ENCODE data around the gene ZNF93. TPM values are rescaled to one million over a fixed set of nuclear protein-coding genes. Genes with fewer than 3 reads are reported as not detected.

The ZNF93 gene
- total and polyA plus RNA-seq, 2 of the 4 experiments (the other 2 are of a cell fraction) = 3.7 to 10.6 TPM

DNA sequence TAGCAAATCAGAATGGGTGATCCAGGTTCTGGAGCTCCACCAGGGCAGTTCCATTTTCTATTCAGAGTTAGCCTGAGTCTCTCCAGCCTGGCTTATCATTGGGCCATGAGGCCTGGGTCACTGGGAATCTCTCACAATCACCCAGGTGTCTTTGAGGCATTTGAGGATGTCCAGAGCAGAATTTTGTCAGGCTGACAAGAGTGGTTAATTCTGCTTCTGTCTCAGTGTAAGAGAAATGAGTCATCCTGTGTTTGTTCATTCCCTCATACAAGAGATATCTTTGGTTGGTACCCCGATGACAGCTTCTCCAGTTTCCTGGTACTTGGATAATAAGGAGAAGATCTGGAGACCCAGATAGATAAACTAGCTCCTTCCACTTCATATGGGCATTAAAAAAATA, 10.4 kb downstream of the ZNF93 start:
- no CpG with 5 or more reads among the region's 1 CpG for WGBS, 2 experiments (ENCODE audit: extremely low coverage in 2 of 2, insufficient read length in 1 of 2)
- no peak overlapping the region for H4K8ac ChIP-seq (ENCODE audit: low read depth in 2 of 2, low read length in 2 of 2)
- H2AK5ac ChIP-seq (ENCODE audit: low read depth, low read length) = no peak overlapping the region
- peaks cover 3 to 7% of the 10 kb centered on the region in 2 experiments; a peak in 2 of 4 replicates for H3K79me1 ChIP-seq (ENCODE audit: low read depth in 1 of 2, low read length in 2 of 2)
- ATAC-seq (ENCODE audit: low read depth) (peak; percentile 27), DNase-seq (peak; percentile 26)
- peaks cover 8% of the 10 kb centered on the region for H3K36me3 ChIP-seq (ENCODE audit: control insufficient read depth, insufficient read depth, low read length)
- BruUV-seq (replicated peaks) = no TSS peak
- no peak overlapping the region for H2BK20ac ChIP-seq (ENCODE audit: low read depth, low read length)
- no peak overlapping the region for H4K91ac ChIP-seq (ENCODE audit: insufficient read depth, low read depth, low read length)
- dilution Hi-C loops (cut with HindIII; ENCODE audit: low sequenced_read_pairs, unreplicated experiment) (no loop called here), in situ Hi-C loops (cut with MboI; ENCODE audit: low sequenced_read_pairs) (no loop called here), intact Hi-C loops (cut with micrococcal nuclease) (loop anchor here (10.0 kb wide), 1 partner anchor 624 kb away; no protein-coding TSS in a partner anchor)
- peaks cover 4% of the 10 kb centered on the region for H3K9me3 ChIP-seq (ENCODE audit: control insufficient read depth, insufficient read depth, low read length)
- no peaks in the 10 kb centered on the region for H3K27me3 ChIP-seq (ENCODE audit: control insufficient read depth, insufficient read depth, low read length)
- no peak overlapping the region for H2AFZ ChIP-seq (replicated peaks; ENCODE audit: low read length, poor library complexity)
- H2BK15ac ChIP-seq (ENCODE audit: low read depth, low read length) = no peak overlapping the region
- no peak overlapping the region for H2AK9ac ChIP-seq (replicated peaks; ENCODE audit: low read depth, low read length, poor library complexity)
- TF ChIP-seq CEBPB (IDR thresholded peaks at IDR 0.05; ENCODE audit: low read depth, low read length) = no peak
- TF ChIP-seq SMC3 (IDR thresholded peaks at IDR 0.05; ENCODE audit: low read depth, low read length) = no peak
- TF ChIP-seq, protein P1, sequence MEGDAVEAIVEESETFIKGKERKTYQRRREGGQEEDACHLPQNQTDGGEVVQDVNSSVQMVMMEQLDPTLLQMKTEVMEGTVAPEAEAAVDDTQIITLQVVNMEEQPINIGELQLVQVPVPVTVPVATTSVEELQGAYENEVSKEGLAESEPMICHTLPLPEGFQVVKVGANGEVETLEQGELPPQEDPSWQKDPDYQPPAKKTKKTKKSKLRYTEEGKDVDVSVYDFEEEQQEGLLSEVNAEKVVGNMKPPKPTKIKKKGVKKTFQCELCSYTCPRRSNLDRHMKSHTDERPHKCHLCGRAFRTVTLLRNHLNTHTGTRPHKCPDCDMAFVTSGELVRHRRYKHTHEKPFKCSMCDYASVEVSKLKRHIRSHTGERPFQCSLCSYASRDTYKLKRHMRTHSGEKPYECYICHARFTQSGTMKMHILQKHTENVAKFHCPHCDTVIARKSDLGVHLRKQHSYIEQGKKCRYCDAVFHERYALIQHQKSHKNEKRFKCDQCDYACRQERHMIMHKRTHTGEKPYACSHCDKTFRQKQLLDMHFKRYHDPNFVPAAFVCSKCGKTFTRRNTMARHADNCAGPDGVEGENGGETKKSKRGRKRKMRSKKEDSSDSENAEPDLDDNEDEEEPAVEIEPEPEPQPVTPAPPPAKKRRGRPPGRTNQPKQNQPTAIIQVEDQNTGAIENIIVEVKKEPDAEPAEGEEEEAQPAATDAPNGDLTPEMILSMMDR (conservative IDR thresholded peaks at IDR 0.05; ENCODE audit: low read depth, low read length) = no peak
- TF ChIP-seq, protein P2, sequence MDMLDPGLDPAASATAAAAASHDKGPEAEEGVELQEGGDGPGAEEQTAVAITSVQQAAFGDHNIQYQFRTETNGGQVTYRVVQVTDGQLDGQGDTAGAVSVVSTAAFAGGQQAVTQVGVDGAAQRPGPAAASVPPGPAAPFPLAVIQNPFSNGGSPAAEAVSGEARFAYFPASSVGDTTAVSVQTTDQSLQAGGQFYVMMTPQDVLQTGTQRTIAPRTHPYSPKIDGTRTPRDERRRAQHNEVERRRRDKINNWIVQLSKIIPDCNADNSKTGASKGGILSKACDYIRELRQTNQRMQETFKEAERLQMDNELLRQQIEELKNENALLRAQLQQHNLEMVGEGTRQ (IDR thresholded peaks at IDR 0.05; ENCODE audit: low read depth, low read length) = no peak
- no peak for TF ChIP-seq MAFK (IDR thresholded peaks at IDR 0.05; ENCODE audit: low read depth, low read length)
- TF ChIP-seq MXI1 (IDR thresholded peaks at IDR 0.05; ENCODE audit: borderline replicate concordance, low read depth, low read length) = no peak
- no peak for TF ChIP-seq POLR2A (IDR thresholded peaks at IDR 0.05; ENCODE audit: low read depth, low read length)
- no peak for TF ChIP-seq BHLHE40 (IDR thresholded peaks at IDR 0.05; ENCODE audit: low read depth, low read length)
- TF ChIP-seq NFE2L2 (IDR thresholded peaks at IDR 0.05; ENCODE audit: low read depth, low read length) = no peak
- TF ChIP-seq RAD21 (IDR thresholded peaks at IDR 0.05; ENCODE audit: low read length) = no peak
- no peak overlapping the region for H3K14ac ChIP-seq (replicated peaks; ENCODE audit: low read depth, low read length)
- no peak overlapping the region for H3K23ac ChIP-seq (ENCODE audit: low read depth, low read length)
- no peak overlapping the region for H3K18ac ChIP-seq (ENCODE audit: low read depth, low read length)
- no peaks in the 10 kb centered on the region for H3K9me1 ChIP-seq (ENCODE audit: insufficient read depth, low read length)
- no peak overlapping the region for H2BK120ac ChIP-seq (ENCODE audit: low read depth, low read length)
- POLR2A ChIA-PET (ENCODE audit: unreplicated experiment) = interaction anchor here (1.3 kb wide), 1 partner anchor 10 kb away, joined by 3 read pairs; the partner anchor contains the start of gene ZNF93
- no peak overlapping the region for H3K56ac ChIP-seq (ENCODE audit: extremely low read depth, insufficient read depth, low read length)
- H3K4me2 ChIP-seq (ENCODE audit: low read depth, low read length) = no peak overlapping the region
- 0 out of 2 replicates have a peak, but pooled peaks cover 2% of the 10 kb centered on the region for H3K4me1 ChIP-seq (ENCODE audit: control insufficient read depth, insufficient read depth, low read length)
- H3K4me3 ChIP-seq (ENCODE audit: insufficient read depth, low read depth, low read length) = no peak overlapping the region
- H3K9ac ChIP-seq (ENCODE audit: low read depth, low read length) = no peak overlapping the region
- CTCF ChIA-PET = no interaction called here
- no peak overlapping the region for H4K5ac ChIP-seq (ENCODE audit: low read depth, low read length)
- H3K4ac ChIP-seq (ENCODE audit: low read depth, low read length) = no peak overlapping the region
- no peaks in the 10 kb centered on the region for H4K20me1 ChIP-seq (ENCODE audit: insufficient read depth, low read length)
- no peak overlapping the region for H2BK5ac ChIP-seq (ENCODE audit: low read depth, low read length, poor library complexity, severe bottlenecking)
- no peak overlapping the region for H3K27ac ChIP-seq (ENCODE audit: insufficient read depth, low read length)
